Psoas muscle (tissue), 8 donors: Measurements from ENCODE around the gene SMYD3. TPM values are rescaled to one million over a fixed set of nuclear protein-coding genes. Genes with fewer than 3 reads are reported as not detected.

Experiments
- ATAC-seq, 4 donors: fragments of 200-7000 bp; cut with Tn5 transposase; one replicate each; pipeline ENCODE4 v1.9.1; 2020; ENCODE audit warnings: moderate library complexity in 3 of 4, mild to moderate bottlenecking in 2 of 4
- DNase-seq, 2 donors: peaks; one replicate each; pipeline ENCODE4 v3.0.0-alpha.2; 2020
- H3K27ac ChIP-seq: fragments of 200-600 bp; one replicate; pipeline ENCODE4 v1.8.0; 2022
- H3K27me3 ChIP-seq, 3 donors: fragments of 200-600 bp in 1 of 3; one replicate each; pipeline versions ENCODE4 v1.6.1 to v1.8.0; 2013 to 2022; ENCODE audit warnings: low read length in 2 of 3, mild to moderate bottlenecking in 2 of 3, moderate library complexity in 1 of 3; ENCODE audit not compliant: insufficient read depth in 3 of 3
- H3K36me3 ChIP-seq, 2 donors: fragments of 200-600 bp in 1 of 2; one replicate each; pipeline versions ENCODE4 v1.6.1 to v1.8.0; 2013 to 2022; ENCODE audit warnings: low read depth in 1 of 2, mild to moderate bottlenecking in 1 of 2, moderate library complexity in 1 of 2; ENCODE audit not compliant: insufficient read depth in 1 of 2
- H3K4me1 ChIP-seq: fragments of 200-600 bp; one replicate; pipeline ENCODE4 v1.8.0; 2022
- H3K4me3 ChIP-seq: fragments of 200-600 bp; one replicate; pipeline ENCODE4 v1.8.0; 2022; ENCODE audit warnings: mild to moderate bottlenecking
- H3K9me3 ChIP-seq: fragments of 200-600 bp; one replicate; pipeline ENCODE4 v1.8.0; 2022
- CTCF ChIP-seq: fragments of 200-600 bp; IDR thresholded peaks from one replicate; pipeline ENCODE4 v1.8.0; 2022; ENCODE audit warnings: antibody characterized with exemption
- WGBS, 3 donors: extraction: QIAGEN DNeasy Blood & Tissue Kit; methylation state at CpG; one replicate each; pipeline versions ENCODE4 v1.1.6 to v1.1.7; 2013; 5-methylcytosine and 5-hydroxymethylcytosine counted together
- intact Hi-C, 2 donors: fragments of 100-400 bp; cut with DNase I; formaldehyde crosslinking; loops; one replicate each; pipeline versions ENCODE4 v1.11.0 to v1.14.2; 2022
- polyA plus RNA-seq, 3 donors: library from polyadenylated mRNA; stranded (reverse); fragments of 200-250 nt; gene quantifications; one replicate each; pipeline ENCODE4 v1.2.3, GENCODE V29; 2013
- total RNA-seq, 4 donors: library from RNA; stranded (reverse); fragmentation: NEBNext Ultra II Directional in 2 of 4; extraction: Animal tissue kit (Norgen Biotek cat#: 25700) in 2 of 4; gene quantifications; one replicate each; pipeline versions ENCODE4 v1.2.1 to v1.2.4, GENCODE V29; 2021 to 2023
- donor health status: healthy with polysubstance abuse.
- donor health status: DM: no; HTN: no; CAD: no; lungs with moderate emphysema.
- donor health status: Bipolar disorder and iron deficiency.
- donor health status: healthy.
- donor health status: DM: yes; HTN: yes; CAD: no.
- donor health status: DM: no; HTN: no; CAD: no.
- donor health status: DM: no; HTN: no; CAD: no.
- donor health status: DM: yes; HTN: yes; CAD: no.

The SMYD3 gene
- total and polyA plus RNA-seq, 7 donors = 2.9 to 6.4 (median 4.9) TPM

GRCh38 chr1:245875581-245876261 lies 631.4 kb downstream of the SMYD3 start:
- Histone ChIP-seq H3K36me3 (no peaks in the 10 kb centered on the region), H3K4me3 (no peak overlapping the region), H3K9me3 (no peaks in the 10 kb centered on the region), H3K27ac (no peak overlapping the region), H3K4me1 (no peaks in the 10 kb centered on the region), H3K27me3 (no peaks in the 10 kb centered on the region)
- no peak for TF ChIP-seq CTCF
- ATAC-seq = no peak
- 66 to 70% (median 70%) methylated on average over 4 of the region's 4 CpGs for WGBS, 3 donors
- no peak for DNase-seq
- intact Hi-C loops = no loop called here

- 25 to 38% (median 28%) methylated on average over 12 of the region's 12 CpGs for WGBS, 3 donors
These were observed 632.0 kb downstream of the SMYD3 start for GRCh38 chr1:245874942-245875580.

GRCh38 chr1:245873883-245874671 lies 633.0 kb downstream of the SMYD3 start:
- no peak for TF ChIP-seq CTCF
- WGBS, 3 donors = 94 to 97% (median 95%) methylated on average over 7 of the region's 7 CpGs
- no peaks in the 10 kb centered on the region for H3K9me3 ChIP-seq
- intact Hi-C loops = no loop called here
- no peak overlapping the region for H3K4me3 ChIP-seq
- H3K27me3 ChIP-seq = no peaks in the 10 kb centered on the region
- H3K4me1 ChIP-seq = no peaks in the 10 kb centered on the region
- ATAC-seq (no peak), DNase-seq (no peak)
- no peaks in the 10 kb centered on the region for H3K36me3 ChIP-seq
- no peak overlapping the region for H3K27ac ChIP-seq

More at GRCh38 chr1:245874942-245875580, 632.0 kb downstream of the SMYD3 start:
- H3K27me3 ChIP-seq = no peaks in the 10 kb centered on the region
- H3K4me1 ChIP-seq = no peaks in the 10 kb centered on the region
- intact Hi-C loops = no loop called here
- H3K9me3 ChIP-seq = no peaks in the 10 kb centered on the region
- no peak overlapping the region for H3K4me3 ChIP-seq
- no peaks in the 10 kb centered on the region for H3K36me3 ChIP-seq
- H3K27ac ChIP-seq = no peak overlapping the region
- DNase-seq (peak in 1 of 2 donors; percentile 47), ATAC-seq (peak in 2 of 4 donors; percentile 36 to 41)
- TF ChIP-seq CTCF = no peak

GRCh38 chr1:245873068-245873467 lies 634.0 kb downstream of the SMYD3 start:
- Histone ChIP-seq H3K27me3 (no peaks in the 10 kb centered on the region), H3K27ac (no peak overlapping the region), H3K4me1 (no peaks in the 10 kb centered on the region), H3K4me3 (no peak overlapping the region), H3K9me3 (no peaks in the 10 kb centered on the region), H3K36me3 (no peaks in the 10 kb centered on the region)
- ATAC-seq (no peak), DNase-seq (no peak)
- intact Hi-C loops = no loop called here
- 98 to 100% (median 100%) methylated on average over 1 of the region's 1 CpG for whole genome bisulfite sequencing, 3 donors
- TF ChIP-seq CTCF = no peak
